Body of pancreas (tissue), 4 donors: Measurements from ENCODE around the gene CCDC93. TPM values are rescaled to one million over a fixed set of nuclear protein-coding genes. Genes with fewer than 3 reads are reported as not detected.

Experiments used
- ATAC-seq: fragments of 150-250 bp; one replicate; pipeline ENCODE4 v1.9.1; 2016
- DNase-seq, 4 donors: peaks; one replicate each; pipeline ENCODE4 v3.0.0-alpha.2; 2019
- H3K27ac ChIP-seq, 4 donors: fragments of 200-600 bp; sonication (generic); 1 replicate in 3 of 4; 2 replicates in 1 of 4; pipeline versions ENCODE4 v1.5.1 to v1.6.1; 2016 to 2019; ENCODE audit warnings: mild to moderate bottlenecking in 1 of 4, mixed read lengths in 1 of 4, moderate library complexity in 1 of 4
- H3K27me3 ChIP-seq, 2 donors: fragments of 200-600 bp; sonication (generic); one replicate each; pipeline ENCODE4 v1.6.0; 2016; ENCODE audit warnings: mild to moderate bottlenecking in 1 of 2
- H3K36me3 ChIP-seq, 2 donors: fragments of 200-600 bp; sonication (generic); replicated peaks in 1 of 2; 2 replicates each; pipeline ENCODE4 v1.5.1; 2016; ENCODE audit warnings: low read depth in 2 of 2; ENCODE audit not compliant: insufficient read depth in 1 of 2
- H3K4me1 ChIP-seq: fragments of 200-600 bp; sonication (generic); one replicate; pipeline ENCODE4 v1.6.0; 2016
- H3K4me3 ChIP-seq, 2 donors: fragments of 200-600 bp; sonication (generic); 1 replicate in 1 of 2; 2 replicates in 1 of 2; pipeline ENCODE4 v1.5.1; 2016 to 2019
- H3K9me3 ChIP-seq, 3 donors: fragments of 200-600 bp; sonication (generic); 1 replicate in 2 of 3; 2 replicates in 1 of 3; pipeline ENCODE4 v1.5.1; 2016
- CTCF ChIP-seq, 7 experiments: fragments of 450-650 bp in 4 of 7; fragments of 200-600 bp in 3 of 7; sonication (generic) in 3 of 7; IDR thresholded peaks; one replicate each; pipeline ENCODE4 v1.5.1; 2016 to 2019; ENCODE audit warnings: antibody characterized with exemption in 7 of 7
- POLR2A ChIP-seq, 3 donors: fragments of 450-650 bp; IDR thresholded peaks; one replicate each; pipeline ENCODE4 v1.6.1; 2016; ENCODE audit warnings: antibody characterized with exemption in 3 of 3, mild to moderate bottlenecking in 2 of 3
- WGBS, 2 donors: methylation state at CpG; one replicate each; pipeline ENCODE4 v1.1.5; 2017; 5-methylcytosine and 5-hydroxymethylcytosine counted together
- intact Hi-C: fragments of 100-400 bp; cut with DNase I; formaldehyde crosslinking; loops from one replicate; pipeline ENCODE4 v1.15.1; 2023
- total RNA-seq, 2 donors: library from RNA; depleted of rRNA; stranded (reverse); fragments of >200 nt; gene quantifications; one replicate each; pipeline ENCODE4 v1.1.0, GENCODE V29; 2016

CCDC93 gene
- total RNA-seq, 2 donors from 2014 or later: 27.0 to 36.6 TPM

- H3K9me3 ChIP-seq: no peaks in the 10 kb centered on the region
- 91 to 92% methylated on average over 3 of the region's 3 CpGs for WGBS, 2 donors
- no peak overlapping the region for H3K4me3 ChIP-seq
- ATAC-seq (no peak), DNase-seq (no peak)
- H3K27ac ChIP-seq: no peak overlapping the region
- H3K36me3 ChIP-seq: peaks cover 0 to 22% of the 10 kb centered on the region in 2 donors
- intact Hi-C loops: no loop called here
- TF ChIP-seq CTCF (IDR thresholded peaks at IDR 0.05): no peak
- no peak for TF ChIP-seq POLR2A (IDR thresholded peaks at IDR 0.05)
- H3K4me1 ChIP-seq: no peaks in the 10 kb centered on the region
- no peaks in the 10 kb centered on the region for H3K27me3 ChIP-seq
Observed at GRCh38 chr2:117976581-117976980, 37.3 kb downstream of the CCDC93 start.

- WGBS, 2 donors: 83 to 88% methylated on average over 9 of the region's 9 CpGs
Observed at GRCh38 chr2:117973498-117974082, 40.3 kb downstream of the CCDC93 start.

GRCh38 chr2:117972476-117973123, 41.3 kb downstream of the CCDC93 start:
- TF ChIP-seq POLR2A (IDR thresholded peaks at IDR 0.05): no peak
- no peak for TF ChIP-seq CTCF (IDR thresholded peaks at IDR 0.05)
- Histone ChIP-seq H3K36me3 (peaks cover 0 to 18% of the 10 kb centered on the region in 2 donors), H3K9me3 (no peaks in the 10 kb centered on the region), H3K4me3 (no peak overlapping the region), H3K4me1 (no peaks in the 10 kb centered on the region), H3K27ac (no peak overlapping the region), H3K27me3 (no peaks in the 10 kb centered on the region)
- intact Hi-C loops: no loop called here
- DNase-seq (no peak), ATAC-seq (no peak)
- WGBS, 2 donors: 81 to 89% methylated on average over 6 of the region's 6 CpGs

More at GRCh38 chr2:117973498-117974082, 40.3 kb downstream of the CCDC93 start:
- Histone ChIP-seq H3K9me3 (no peaks in the 10 kb centered on the region), H3K36me3 (peaks cover 0 to 20% of the 10 kb centered on the region in 2 donors), H3K4me3 (no peak overlapping the region), H3K4me1 (no peaks in the 10 kb centered on the region), H3K27ac (no peak overlapping the region), H3K27me3 (no peaks in the 10 kb centered on the region)
- TF ChIP-seq CTCF (IDR thresholded peaks at IDR 0.05): no peak
- TF ChIP-seq POLR2A (IDR thresholded peaks at IDR 0.05): no peak
- intact Hi-C loops: no loop called here
- no peak for ATAC-seq
- no peak for DNase-seq

- TF ChIP-seq POLR2A (IDR thresholded peaks at IDR 0.05) (no peak), CTCF (IDR thresholded peaks at IDR 0.05) (no peak)
- H3K27me3 ChIP-seq: no peaks in the 10 kb centered on the region
- no peaks in the 10 kb centered on the region for H3K9me3 ChIP-seq
- peaks cover 0 to 6% of the 10 kb centered on the region in 2 donors for H3K36me3 ChIP-seq
- no peak overlapping the region for H3K4me3 ChIP-seq
- 98 to 100% methylated on average over 2 of the region's 2 CpGs for WGBS, 2 donors
- ATAC-seq: no peak
- no peak for DNase-seq
- intact Hi-C loops: no loop called here
- H3K4me1 ChIP-seq: no peaks in the 10 kb centered on the region
- H3K27ac ChIP-seq: no peak overlapping the region
Observed at GRCh38 chr2:117968722-117969121, 45.1 kb downstream of the CCDC93 start.
